Endometrial microvascular endothelial cells (primary cell): Measurements from ENCODE around the gene PLPP1. TPM values are rescaled to one million over a fixed set of nuclear protein-coding genes. Genes with fewer than 3 reads are reported as not detected.
"Not testable (repeated sequence)": the region's sequence is repeated elsewhere in the genome, so short reads cannot be mapped to it uniquely, and the experiment has no call there.

Source experiments
- in situ Hi-C: cut with HindIII; loops from 2 replicates; pipeline ENCODE4 v1.10.0; 2017; ENCODE audit warnings: low sequenced_read_pairs, low pct_unique_long_range_greater_than_20kb; ENCODE audit errors: inconsistent ontology term
- total RNA-seq: library from RNA; depleted of rRNA; stranded (reverse); fragments of >200 nt; gene quantifications from one replicate; pipeline ENCODE4 v1.2.3, GENCODE V29; 2015; ENCODE audit errors: inconsistent ontology term

PLPP1 gene
- total RNA-seq, 1 donor from 2014 or later: 23.8 TPM

- in situ Hi-C loops: no loop called here
Observed at GRCh38 chr5:55510523-55510880, 24.3 kb downstream of the PLPP1 start.

GRCh38 chr5:55509796-55510522 lies 24.8 kb downstream of the PLPP1 start:
- in situ Hi-C loops: no loop called here

- in situ Hi-C loops: no loop called here
Observed at GRCh38 chr5:55509097-55509496, 25.7 kb downstream of the PLPP1 start.

GRCh38 chr5:55507574-55507973 lies 27.2 kb downstream of the PLPP1 start:
- in situ Hi-C loops: no loop called here

- in situ Hi-C loops: not testable (repeated sequence)
Observed at GRCh38 chr5:55505711-55506110, 29.1 kb downstream of the PLPP1 start.

- in situ Hi-C loops: not testable (repeated sequence)
Observed at GRCh38 chr5:55503917-55504316, 30.8 kb downstream of the PLPP1 start.

GRCh38 chr5:55502759-55503158 lies 32.0 kb downstream of the PLPP1 start:
- in situ Hi-C loops: no loop called here

GRCh38 chr5:55498457-55498856 lies 36.3 kb downstream of the PLPP1 start:
- in situ Hi-C loops: no loop called here

GRCh38 chr5:55497712-55498111 lies 37.1 kb downstream of the PLPP1 start:
- in situ Hi-C loops: no loop called here

GRCh38 chr5:55495216-55495615 lies 39.5 kb downstream of the PLPP1 start:
- in situ Hi-C loops: no loop called here

- in situ Hi-C loops: no loop called here
Observed at GRCh38 chr5:55492449-55492848, 42.3 kb downstream of the PLPP1 start.

GRCh38 chr5:55485073-55485472 lies 49.7 kb downstream of the PLPP1 start:
- in situ Hi-C loops: no loop called here

- in situ Hi-C loops: no loop called here
Observed at GRCh38 chr5:55484531-55484930, 50.2 kb downstream of the PLPP1 start.

GRCh38 chr5:55483885-55484284 lies 50.9 kb downstream of the PLPP1 start:
- in situ Hi-C loops: no loop called here

GRCh38 chr5:55481293-55481855 lies 53.4 kb downstream of the PLPP1 start:
- in situ Hi-C loops: no loop called here

GRCh38 chr5:55480781-55481180 lies 54.0 kb downstream of the PLPP1 start:
- in situ Hi-C loops: no loop called here

GRCh38 chr5:55472642-55473041 lies 62.1 kb downstream of the PLPP1 start:
- in situ Hi-C loops: no loop called here

GRCh38 chr5:55471468-55471867 lies 63.3 kb downstream of the PLPP1 start:
- in situ Hi-C loops: no loop called here

- in situ Hi-C loops: no loop called here
Observed at GRCh38 chr5:55470282-55470681, 64.5 kb downstream of the PLPP1 start.

GRCh38 chr5:55469839-55470238 lies 64.9 kb downstream of the PLPP1 start:
- in situ Hi-C loops: no loop called here
